HepG2 (cell line): Measurements from ENCODE around the gene CRYZ.

ENCODE experiments used
- MTA1 ChIP-seq: sonication (generic); formaldehyde crosslinking; IDR thresholded peaks from 2 replicates; pipeline ENCODE4 v1.4.0; 2020; ENCODE audit warnings: missing genetic modification reagents, mild to moderate bottlenecking, borderline replicate concordance
- POLR2A ChIP-seq, 2 experiments: IDR thresholded peaks; 2 replicates each; pipeline ENCODE4 v1.6.1; 2011; ENCODE audit warnings: low read depth in 2 of 2, low read length in 2 of 2, mild to moderate bottlenecking in 1 of 2, moderate library complexity in 1 of 2; ENCODE audit not compliant: insufficient read depth in 1 of 2
- ZBTB8A ChIP-seq: sonication (generic); formaldehyde crosslinking; IDR thresholded peaks from 2 replicates; pipeline ENCODE4 v1.4.0; 2020; ENCODE audit warnings: mild to moderate bottlenecking, low read depth, missing genetic modification reagents, borderline replicate concordance
- ZNF720 ChIP-seq: sonication (generic); formaldehyde crosslinking; IDR thresholded peaks from 2 replicates; pipeline ENCODE4 v1.4.0; 2020; ENCODE audit warnings: missing genetic modification reagents
- ZNF816 ChIP-seq: sonication (generic); formaldehyde crosslinking; IDR thresholded peaks from 2 replicates; pipeline ENCODE4 v1.8.0; 2022; ENCODE audit warnings: missing genetic modification reagents, mild to moderate bottlenecking, borderline replicate concordance

DNA sequence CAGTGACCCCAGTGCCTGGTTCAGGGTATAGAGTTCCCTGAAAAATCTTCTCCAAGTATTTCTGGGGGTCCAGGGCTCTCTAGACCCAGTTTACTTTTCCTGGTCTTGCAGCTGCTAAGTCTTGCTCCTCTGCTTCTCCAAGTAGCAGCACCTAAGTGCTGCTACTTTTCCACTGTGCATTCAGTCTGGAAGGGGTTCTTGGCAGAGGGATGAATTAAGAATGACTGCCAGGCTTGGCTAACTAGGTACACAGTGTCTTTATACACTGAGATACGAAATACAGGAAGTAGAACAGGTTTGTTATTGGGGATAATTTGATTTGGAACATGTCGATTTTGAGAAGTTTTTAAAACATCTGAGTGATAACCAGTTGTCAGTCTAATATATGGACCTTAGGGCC is 35.0 kb downstream of the CRYZ start:
- no peak for TF ChIP-seq ZBTB8A (CRISPR knock-in tag)
- TF ChIP-seq MTA1 (CRISPR knock-in tag): no peak
- no peak for TF ChIP-seq ZNF720 (CRISPR knock-in tag)
- no peak for TF ChIP-seq POLR2A (IDR thresholded peaks at IDR 0.05; ENCODE audit: insufficient read depth in 1 of 2, low read depth in 2 of 2, low read length in 2 of 2)
- no peak for TF ChIP-seq ZNF816 (CRISPR knock-in tag)
